Measurements from ENCODE around the gene SLIRP.
"Not testable (repeated sequence)": the region's sequence is repeated elsewhere in the genome, so short reads cannot be mapped to it uniquely, and the experiment has no call there.

SLIRP gene

GRCh38 chr14:77746064-77746702 is 38.3 kb downstream of the SLIRP start:
- no peak for DNase-seq (ENCODE audit: low read depth)

- not testable (repeated sequence) for DNase-seq (ENCODE audit: low read depth)
Measured at GRCh38 chr14:77747425-77747824, 39.5 kb downstream of the SLIRP start.

DNA sequence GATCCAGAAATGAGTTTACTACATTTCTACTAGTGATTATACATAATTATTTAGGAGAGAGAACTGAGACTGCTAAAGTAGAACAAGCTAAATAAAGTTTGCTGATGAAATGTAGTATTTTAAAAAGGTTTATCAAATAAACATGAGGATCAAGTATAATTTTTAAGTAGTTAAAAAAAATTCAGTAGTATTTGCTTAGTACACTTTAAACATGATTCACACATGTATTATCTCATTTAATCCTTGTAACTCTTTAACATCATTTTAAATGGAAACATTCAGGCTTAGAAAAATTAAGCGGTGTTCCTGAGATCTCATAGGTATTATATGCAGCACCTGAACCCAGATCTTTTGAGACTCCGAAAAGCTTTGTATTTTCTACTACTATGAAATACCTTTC is 44.4 kb downstream of the SLIRP start:
- no peak for DNase-seq (ENCODE audit: low read depth)

- DNase-seq (ENCODE audit: low read depth), result no peak
Measured at GRCh38 chr14:77752799-77753516, 45.1 kb downstream of the SLIRP start.

GRCh38 chr14:77760381-77761204 is 52.7 kb downstream of the SLIRP start, which contains the start of gene SNW1:
TSS of gene SNW1 (minus strand) at chr14:77761156. CDS start at chr14:77761127, 29 bp downstream.
- peak; percentile 87 for DNase-seq (ENCODE audit: low read depth)

DNA sequence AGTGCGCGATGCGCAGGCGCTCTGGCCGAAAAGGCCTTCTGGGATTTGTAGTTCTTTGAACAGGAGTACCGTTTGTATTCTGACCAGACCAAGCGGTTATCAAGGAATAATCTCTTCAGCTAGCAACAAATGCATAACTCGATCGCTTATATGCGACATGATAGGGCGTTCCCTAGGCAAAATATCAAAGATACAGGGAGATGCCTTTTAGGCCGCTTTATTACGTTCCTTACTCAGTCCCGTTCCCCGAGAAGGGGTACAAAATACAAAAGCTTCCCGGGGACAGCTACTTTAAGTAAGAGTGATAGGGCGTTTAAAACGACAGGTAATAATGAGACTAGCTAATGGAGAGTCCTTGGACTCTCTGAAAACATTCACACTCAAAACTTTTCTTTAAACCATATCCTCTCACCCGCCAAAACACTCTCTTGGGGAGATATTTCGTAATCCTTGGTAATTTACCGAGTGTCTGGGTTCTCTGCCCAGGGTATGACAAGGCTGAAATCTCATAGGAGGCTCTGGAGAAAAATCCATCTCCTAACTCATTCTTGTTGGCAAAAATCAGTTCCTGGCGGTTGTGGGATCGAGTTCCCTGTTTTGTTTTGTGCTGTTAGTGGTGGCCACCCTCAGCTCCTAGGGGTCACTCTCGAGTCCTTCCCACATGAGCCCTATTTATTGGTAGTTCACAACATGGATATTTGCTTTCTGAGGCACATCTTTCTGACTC is 53.5 kb downstream of the SLIRP start:
- DNase-seq (ENCODE audit: low read depth), result no peak

GRCh38 chr14:77763316-77763715 is 55.4 kb downstream of the SLIRP start:
- DNase-seq (ENCODE audit: low read depth), result no peak

- no peak for DNase-seq (ENCODE audit: low read depth)
Measured at GRCh38 chr14:77763978-77764377, 56.1 kb downstream of the SLIRP start.
